GM21390 (cell line): ENCODE results near the gene CIAO3.
A peak's percentile ranks its signal among the peaks of the same experiment; 100 is the strongest.

ENCODE experiments used
- ATAC-seq: cut with Tn5 transposase; IDR thresholded peaks from one replicate; pipeline ENCODE4 v1.9.1; 2021; ENCODE audit not compliant: unreplicated experiment

The CIAO3 gene

DNA sequence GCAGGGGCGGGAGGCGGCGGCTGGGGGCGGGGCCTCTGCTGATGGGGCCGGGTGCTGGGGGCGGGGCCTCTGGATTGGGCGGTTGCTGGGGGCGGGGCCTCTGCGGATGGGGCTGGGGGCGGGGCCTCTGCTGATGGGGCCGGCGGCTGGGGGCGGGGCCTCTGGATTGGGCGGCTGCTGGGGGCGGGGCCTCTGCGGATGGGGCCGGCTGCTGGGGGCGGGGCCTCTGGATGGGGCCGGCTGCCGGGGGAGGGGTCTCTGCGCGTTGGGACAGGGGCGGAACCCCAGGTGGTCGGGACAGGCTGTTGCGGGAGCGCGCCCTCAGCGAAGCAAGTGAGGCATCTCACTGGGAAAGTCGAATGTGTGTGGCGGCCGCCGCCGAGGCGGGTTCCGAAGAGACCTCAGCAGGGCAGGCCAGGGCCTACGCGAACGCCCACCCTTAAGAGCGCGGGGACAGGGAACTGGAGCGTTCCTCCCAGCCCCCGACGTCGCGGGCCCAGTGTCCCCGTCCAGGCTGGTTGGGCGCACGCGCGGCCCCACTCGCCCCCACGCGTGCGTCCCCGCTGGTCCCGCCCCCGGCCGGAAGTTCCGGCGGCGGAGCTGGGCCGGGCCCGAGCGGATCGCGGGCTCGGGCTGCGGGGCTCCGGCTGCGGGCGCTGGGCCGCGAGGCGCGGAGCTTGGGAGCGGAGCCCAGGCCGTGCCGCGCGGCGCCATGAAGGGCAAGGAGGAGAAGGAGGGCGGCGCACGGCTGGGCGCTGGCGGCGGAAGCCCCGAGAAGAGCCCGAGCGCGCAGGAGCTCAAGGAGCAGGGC lies 60.8 kb downstream of the CIAO3 start, which contains the start of gene STUB1:
Gene STUB1, plus strand, starts transcription at position 597 of the 811 bp plus-strand sequence. Its CDS starts 116 bp downstream, at position 713.
- ATAC-seq: peak; percentile 37
